ENCODE measurements around the gene NAXD. TPM values are rescaled to one million over a fixed set of nuclear protein-coding genes. Genes with fewer than 3 reads are reported as not detected.

The NAXD gene
- total RNA-seq, 1 experiment from 2014 or later: 15.1 TPM

- BruUV-seq (replicated peaks): no TSS peak
- Histone ChIP-seq H3K9me3 (ENCODE audit: control insufficient read depth, insufficient read depth, low read depth, low read length) (no peaks in the 10 kb centered on the region), H3K4me1 (ENCODE audit: control insufficient read depth, insufficient read depth, low read length) (no peaks in the 10 kb centered on the region), H3K4me3 (ENCODE audit: low read depth in 2 of 2, low read length in 2 of 2) (no peak overlapping the region), H3K27ac (ENCODE audit: low read length) (no peak overlapping the region), H3K36me3 (ENCODE audit: control insufficient read depth, insufficient read depth, low read length) (no peaks in the 10 kb centered on the region), H3K27me3 (ENCODE audit: control insufficient read depth, insufficient read depth, low read length) (no peaks in the 10 kb centered on the region)
- no peak for TF ChIP-seq POLR2AphosphoS5 (IDR thresholded peaks at IDR 0.05; ENCODE audit: low read depth, low read length)
- DNase-seq (ENCODE audit: low read depth, low spot score): no peak
- intact Hi-C loops (cut with micrococcal nuclease; ENCODE audit: unreplicated experiment) (no loop called here), in situ Hi-C loops (cut with HindIII; ENCODE audit: low pct_unique_long_range_greater_than_20kb, low sequenced_read_pairs) (no loop called here)
- ATAC-seq: no peak
- POLR2A ChIA-PET: no interaction called here
- CTCF ChIA-PET: no interaction called here
Measured at GRCh38 chr13:110627761-110628476, 12.6 kb downstream of the NAXD start.

- TF ChIP-seq POLR2AphosphoS5 (IDR thresholded peaks at IDR 0.05; ENCODE audit: low read depth, low read length): no peak
- no peak for TF ChIP-seq CTCF (IDR thresholded peaks at IDR 0.05)
- TF ChIP-seq TCF7L2 (IDR thresholded peaks at IDR 0.05; ENCODE audit: low read depth, low read length): no peak
- TF ChIP-seq REST (IDR thresholded peaks at IDR 0.05; ENCODE audit: insufficient read depth in 1 of 2, low read depth in 2 of 2, low read length in 1 of 2): no peak
- no peak for TF ChIP-seq SIN3A (IDR thresholded peaks at IDR 0.05; ENCODE audit: borderline replicate concordance, insufficient read depth, low read depth, low read length)
- ATAC-seq (no peak), DNase-seq (ENCODE audit: low read depth, low spot score) (no peak)
- in situ Hi-C loops (cut with HindIII; ENCODE audit: low pct_unique_long_range_greater_than_20kb, low sequenced_read_pairs) (no loop called here), intact Hi-C loops (cut with micrococcal nuclease; ENCODE audit: unreplicated experiment) (no loop called here)
- ChIA-PET POLR2A (no interaction called here), CTCF (no interaction called here)
- H3K27me3 ChIP-seq (ENCODE audit: control insufficient read depth, insufficient read depth, low read length): no peaks in the 10 kb centered on the region
- no peak overlapping the region for H3K4me3 ChIP-seq (ENCODE audit: low read depth in 2 of 2, low read length in 2 of 2)
- H3K4me1 ChIP-seq (ENCODE audit: control insufficient read depth, insufficient read depth, low read length): no peaks in the 10 kb centered on the region
- H3K36me3 ChIP-seq (ENCODE audit: control insufficient read depth, insufficient read depth, low read length): no peaks in the 10 kb centered on the region
- BruUV-seq (replicated peaks): no TSS peak
- no peaks in the 10 kb centered on the region for H3K9me3 ChIP-seq (ENCODE audit: control insufficient read depth, insufficient read depth, low read depth, low read length)
- no peak overlapping the region for H3K27ac ChIP-seq (ENCODE audit: low read length)
Measured at GRCh38 chr13:110628477-110628793, 13.1 kb downstream of the NAXD start.

GRCh38 chr13:110628952-110629701, 13.8 kb downstream of the NAXD start:
- no peaks in the 10 kb centered on the region for H3K9me3 ChIP-seq (ENCODE audit: control insufficient read depth, insufficient read depth, low read depth, low read length)
- no peaks in the 10 kb centered on the region for H3K36me3 ChIP-seq (ENCODE audit: control insufficient read depth, insufficient read depth, low read length)
- no peak for TF ChIP-seq TCF7L2 (IDR thresholded peaks at IDR 0.05; ENCODE audit: low read depth, low read length)
- TF ChIP-seq POLR2AphosphoS5 (IDR thresholded peaks at IDR 0.05; ENCODE audit: low read depth, low read length): no peak
- TF ChIP-seq REST (IDR thresholded peaks at IDR 0.05; ENCODE audit: insufficient read depth in 1 of 2, low read depth in 2 of 2, low read length in 1 of 2): no peak
- no peak for TF ChIP-seq CTCF (IDR thresholded peaks at IDR 0.05)
- no peak for TF ChIP-seq SIN3A (IDR thresholded peaks at IDR 0.05; ENCODE audit: borderline replicate concordance, insufficient read depth, low read depth, low read length)
- no peak overlapping the region for H3K27ac ChIP-seq (ENCODE audit: low read length)
- intact Hi-C loops (cut with micrococcal nuclease; ENCODE audit: unreplicated experiment) (no loop called here), in situ Hi-C loops (cut with HindIII; ENCODE audit: low pct_unique_long_range_greater_than_20kb, low sequenced_read_pairs) (no loop called here)
- H3K4me1 ChIP-seq (ENCODE audit: control insufficient read depth, insufficient read depth, low read length): no peaks in the 10 kb centered on the region
- no peaks in the 10 kb centered on the region for H3K27me3 ChIP-seq (ENCODE audit: control insufficient read depth, insufficient read depth, low read length)
- CTCF ChIA-PET: no interaction called here
- ATAC-seq (no peak), DNase-seq (ENCODE audit: low read depth, low spot score) (no peak)
- POLR2A ChIA-PET: no interaction called here
- H3K4me3 ChIP-seq (ENCODE audit: low read depth in 2 of 2, low read length in 2 of 2): no peak overlapping the region
- no TSS peak for BruUV-seq (replicated peaks)

Measured in Panc1 (cell line).